HG03558 (cell line): ENCODE data around the gene XRCC5.

Source experiments
- ATAC-seq: cut with Tn5 transposase; IDR thresholded peaks from one replicate; pipeline ENCODE4 v1.9.1; 2021; ENCODE audit warnings: moderate number of reproducible peaks; ENCODE audit not compliant: unreplicated experiment; ENCODE audit errors: extremely low read depth

Gene XRCC5

DNA sequence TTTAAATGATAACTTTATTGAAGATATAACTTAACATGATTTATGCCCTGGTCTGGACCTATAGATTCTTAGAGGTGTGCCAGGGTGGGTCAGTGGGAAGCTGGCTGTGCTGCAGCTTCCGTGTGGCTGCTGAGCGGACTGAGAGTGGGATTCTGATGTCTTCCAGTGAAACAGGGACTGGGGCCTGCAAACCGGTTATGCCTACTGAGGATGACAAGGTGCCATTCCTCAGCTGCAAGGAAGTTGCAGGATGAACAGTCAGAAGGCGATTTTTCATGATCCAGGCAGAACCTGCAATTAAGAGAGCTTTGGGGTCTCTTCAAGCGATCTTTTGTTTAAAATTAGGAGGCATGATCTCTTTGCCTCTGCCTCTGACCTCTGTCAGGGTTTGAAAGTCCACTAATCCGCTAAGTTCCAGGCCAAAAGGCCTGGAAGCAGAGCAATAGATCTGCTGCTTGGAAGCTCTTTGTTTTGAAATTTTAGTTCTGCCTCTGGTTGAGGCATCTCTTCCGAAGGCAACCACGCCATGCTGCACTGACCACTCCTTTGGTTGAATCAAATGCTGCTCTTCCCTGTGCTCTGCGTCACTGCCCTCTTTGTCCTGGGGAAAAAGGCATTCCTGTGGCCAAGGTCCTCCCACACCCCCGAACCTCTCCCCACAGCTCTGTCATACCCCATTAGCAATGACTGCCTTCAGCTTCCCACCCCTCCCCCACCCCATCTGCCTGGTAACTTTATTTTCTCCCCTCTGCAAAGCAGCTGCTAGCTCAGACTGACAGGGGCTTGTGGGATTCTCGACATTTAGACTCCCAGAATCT, 25.5 kb upstream of the XRCC5 start:
- ATAC-seq, result no peak

DNA sequence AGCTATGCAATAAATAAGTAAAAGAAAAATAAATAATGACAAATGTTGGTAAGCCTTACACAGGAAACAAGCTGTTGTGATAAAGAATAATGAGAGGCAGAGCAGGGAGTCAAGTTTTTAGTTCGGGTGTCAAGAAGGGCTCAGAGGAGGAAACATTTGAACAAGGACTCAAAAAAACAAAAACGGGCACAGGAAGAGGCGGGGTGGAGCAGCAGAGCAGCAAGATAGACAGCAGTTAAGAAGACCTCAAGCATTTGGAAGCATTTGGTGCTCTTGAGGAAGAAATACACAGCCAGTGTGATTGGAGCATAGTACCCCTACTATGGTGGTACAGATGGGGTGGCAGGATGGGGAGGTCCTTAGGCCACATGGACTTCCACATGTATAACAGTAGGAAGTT, 24.6 kb upstream of the XRCC5 start:
- no peak for ATAC-seq

DNA sequence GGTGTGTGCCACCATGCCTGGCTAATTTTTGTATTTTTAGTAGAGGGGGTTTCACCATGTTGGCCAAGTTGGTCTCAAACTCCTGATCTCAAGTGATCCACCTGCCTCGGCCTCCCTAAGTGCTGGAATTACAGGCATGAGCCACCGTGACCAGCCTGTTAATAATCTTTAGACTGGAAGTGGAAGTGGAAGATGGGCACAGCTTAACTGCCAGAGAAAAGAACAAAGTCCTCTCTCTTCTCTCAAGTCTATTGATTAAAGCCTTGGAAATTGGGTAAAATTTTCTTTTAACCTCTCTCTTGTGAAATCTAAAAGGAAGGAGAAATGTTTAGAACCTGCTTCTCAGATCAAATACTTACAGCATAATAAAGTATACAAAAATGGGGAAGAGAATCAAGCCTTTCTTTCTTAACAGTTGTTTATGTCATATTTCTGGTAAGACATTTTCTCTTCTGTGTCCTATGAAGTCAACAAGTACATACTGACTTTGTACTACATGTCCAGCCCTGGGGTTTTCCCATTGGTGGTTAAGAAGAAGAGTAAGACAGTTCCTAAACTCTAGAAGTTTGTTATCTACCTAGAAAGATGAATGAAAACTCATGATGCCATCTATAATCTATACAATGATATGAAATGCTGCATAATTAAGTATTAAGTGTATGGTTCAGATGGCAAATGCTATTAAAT, 22.8 kb upstream of the XRCC5 start:
- no peak for ATAC-seq

DNA sequence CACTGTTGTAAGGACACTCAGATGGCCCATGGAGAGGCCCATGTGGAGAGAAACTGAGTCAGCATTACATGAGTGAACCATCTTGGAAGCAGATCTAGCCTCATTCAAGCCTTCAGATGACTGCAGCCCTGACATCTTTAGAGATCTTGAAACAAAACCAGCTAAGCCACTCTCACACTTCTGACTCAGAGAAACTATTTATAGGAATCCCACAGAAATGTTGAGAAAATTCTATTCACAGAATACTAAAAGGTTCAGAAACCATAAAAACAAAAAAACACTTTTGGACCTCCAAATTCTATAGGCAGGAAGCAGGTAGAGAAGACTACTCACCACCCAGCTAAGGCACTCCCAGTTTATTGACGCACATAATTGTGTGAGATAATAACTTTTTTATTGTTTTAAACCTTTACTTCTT, 18.8 kb upstream of the XRCC5 start:
- no peak for ATAC-seq

DNA sequence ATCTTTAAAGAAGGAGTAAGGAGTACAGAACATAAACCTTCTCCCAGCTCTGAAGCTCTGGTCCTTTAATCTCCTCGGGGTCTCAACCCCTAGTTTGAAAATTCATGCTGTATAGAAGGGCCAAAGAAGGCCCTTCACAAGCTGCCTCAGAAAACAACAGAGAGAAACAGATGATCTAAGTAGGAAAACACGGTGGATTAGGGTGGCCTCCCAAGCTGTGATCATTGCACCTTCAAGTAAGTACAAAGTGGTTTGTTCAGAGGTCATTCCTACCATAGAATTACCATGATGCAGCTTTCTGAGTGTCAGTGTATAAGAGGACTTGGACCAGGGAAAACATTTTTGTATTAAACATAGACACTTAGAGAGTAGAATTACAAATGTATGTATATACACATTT, 16.5 kb upstream of the XRCC5 start:
- ATAC-seq, result no peak

DNA sequence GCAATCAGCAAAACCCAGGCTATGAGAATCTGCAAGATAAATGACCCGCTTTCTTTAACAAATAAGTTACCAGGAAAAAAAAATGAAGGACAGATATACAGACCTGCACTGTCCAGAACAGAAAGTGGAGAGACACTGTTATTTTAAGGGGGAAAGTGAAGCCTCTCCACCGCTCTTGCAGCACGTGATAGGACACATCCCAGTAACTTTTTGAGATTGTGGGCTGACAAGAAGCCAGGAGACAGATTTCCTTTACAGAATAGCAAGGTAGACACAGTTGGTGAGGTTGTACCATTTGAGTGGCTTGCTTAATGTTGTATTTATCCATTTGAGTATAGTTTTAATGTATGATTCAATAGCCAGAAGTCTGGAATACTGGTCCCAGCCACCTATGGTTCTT, 14.4 kb upstream of the XRCC5 start:
- no peak for ATAC-seq

DNA sequence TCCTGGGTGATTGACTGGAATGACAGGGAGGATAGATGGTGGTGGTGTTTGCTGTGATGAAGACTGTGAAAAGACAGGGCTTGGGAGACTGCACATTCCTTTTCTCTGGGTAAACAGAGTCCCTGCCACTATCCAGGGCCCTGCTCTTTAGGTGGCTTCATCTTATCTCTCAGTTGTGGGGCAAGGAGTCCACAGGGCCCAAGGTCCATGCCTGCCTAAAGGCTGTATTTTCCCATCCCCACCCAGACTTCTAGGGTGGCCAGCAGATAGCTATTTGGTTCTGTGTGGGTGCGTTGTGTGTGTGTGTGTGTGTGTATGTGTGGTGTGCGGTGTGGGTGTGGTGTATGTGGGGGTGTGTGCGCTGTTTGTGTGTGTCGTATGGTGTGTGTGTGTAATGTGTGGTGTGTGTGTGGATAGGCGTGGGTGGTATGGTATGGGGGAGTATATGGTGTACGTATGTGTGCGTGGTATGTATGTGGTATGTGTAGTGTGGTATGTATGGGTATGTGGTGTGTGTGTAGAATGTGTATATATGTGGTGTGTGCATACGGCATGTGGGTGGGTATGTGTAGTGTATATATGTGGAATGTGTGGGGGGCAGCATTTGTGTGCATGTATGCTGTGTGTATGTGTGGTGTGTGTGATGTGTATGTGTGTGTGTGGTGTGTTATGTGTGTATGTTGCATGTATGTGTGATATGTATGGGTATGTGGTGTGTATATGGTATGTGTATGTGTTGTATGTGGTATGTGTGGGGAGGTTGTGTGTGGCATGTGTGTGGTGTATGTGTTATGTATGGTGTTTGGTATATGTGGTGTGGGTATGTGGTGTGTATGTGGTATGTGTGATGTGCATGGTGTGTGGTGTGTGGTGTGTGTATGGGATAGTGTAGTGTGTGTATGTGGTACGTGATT, 10.5 kb upstream of the XRCC5 start:
- no peak for ATAC-seq

DNA sequence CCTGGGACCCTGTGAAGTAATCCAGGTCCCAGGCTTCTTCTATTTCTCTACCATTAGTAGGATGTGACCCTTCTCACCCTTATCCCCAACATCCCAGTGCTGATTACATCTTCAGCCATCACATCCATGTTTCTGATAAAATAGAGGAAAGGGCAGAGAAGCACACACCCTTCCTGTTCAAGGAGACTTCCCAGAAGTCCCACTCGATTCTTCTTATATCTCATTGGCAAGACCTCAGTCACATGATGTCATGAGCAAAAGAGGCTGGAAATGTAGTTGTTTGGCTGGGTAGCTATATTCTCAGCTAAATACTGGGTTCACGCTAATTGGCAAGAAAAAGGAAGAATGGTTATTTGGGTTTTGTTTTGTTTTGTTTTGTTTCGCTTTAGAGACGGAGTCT, 8.0 kb upstream of the XRCC5 start:
- no peak for ATAC-seq

DNA sequence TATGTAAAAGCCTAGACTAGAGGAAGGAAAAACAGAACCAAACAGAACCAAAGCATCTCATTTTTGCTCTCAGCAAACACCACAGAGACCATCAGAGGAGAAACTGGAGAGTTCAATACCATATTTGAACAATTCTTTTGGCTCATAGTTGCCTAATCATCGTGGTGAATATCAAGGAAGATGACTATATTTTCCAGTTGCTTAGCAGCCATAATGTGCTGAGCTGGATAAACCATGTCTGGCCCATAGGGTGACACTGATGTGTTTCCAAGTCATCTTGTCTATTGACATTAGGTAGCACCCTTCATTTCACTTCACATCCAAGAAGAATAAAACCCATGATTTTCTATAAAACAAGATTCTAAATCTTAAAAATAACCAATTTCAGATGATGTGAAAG, 5.9 kb upstream of the XRCC5 start:
- ATAC-seq, result no peak

DNA sequence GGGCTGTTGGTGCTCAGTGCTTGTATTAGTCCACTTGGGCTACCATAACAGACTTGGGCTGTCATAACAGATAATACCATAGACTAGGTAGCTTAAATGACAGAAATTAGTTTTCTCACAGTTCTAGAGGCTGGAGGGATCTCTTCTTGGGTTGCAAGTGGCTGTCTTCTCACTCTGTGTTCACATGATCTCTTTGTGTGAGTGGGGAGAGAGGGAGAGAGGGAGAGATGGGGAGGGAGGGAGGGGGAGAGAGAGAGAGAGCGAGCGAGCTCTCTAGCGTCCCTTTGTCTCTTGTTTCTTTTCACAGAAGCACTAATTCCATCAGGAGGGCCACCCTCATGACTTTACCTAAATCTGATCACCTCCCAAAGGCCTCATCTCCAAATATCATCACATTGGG, 4.5 kb upstream of the XRCC5 start:
- no peak for ATAC-seq

DNA sequence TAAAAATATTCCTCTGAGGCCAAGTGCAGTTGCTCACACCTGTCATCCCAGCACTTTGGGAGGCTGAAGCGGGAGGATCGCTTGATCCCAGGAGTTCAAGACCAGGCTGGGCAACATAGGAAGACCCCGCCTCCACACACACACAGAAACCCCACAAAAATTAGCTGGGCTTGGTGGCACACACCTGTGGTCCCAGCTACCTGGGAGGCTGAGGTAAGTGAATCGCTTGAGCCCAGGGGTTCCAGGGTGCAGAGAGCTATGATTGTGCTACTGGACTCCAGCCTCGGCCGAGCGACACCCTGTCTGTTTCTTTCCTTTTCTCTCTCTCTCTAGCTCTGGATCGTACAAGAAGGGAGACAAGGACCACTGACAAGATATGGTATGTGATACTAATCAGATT, 1.8 kb upstream of the XRCC5 start:
- ATAC-seq, result no peak

DNA sequence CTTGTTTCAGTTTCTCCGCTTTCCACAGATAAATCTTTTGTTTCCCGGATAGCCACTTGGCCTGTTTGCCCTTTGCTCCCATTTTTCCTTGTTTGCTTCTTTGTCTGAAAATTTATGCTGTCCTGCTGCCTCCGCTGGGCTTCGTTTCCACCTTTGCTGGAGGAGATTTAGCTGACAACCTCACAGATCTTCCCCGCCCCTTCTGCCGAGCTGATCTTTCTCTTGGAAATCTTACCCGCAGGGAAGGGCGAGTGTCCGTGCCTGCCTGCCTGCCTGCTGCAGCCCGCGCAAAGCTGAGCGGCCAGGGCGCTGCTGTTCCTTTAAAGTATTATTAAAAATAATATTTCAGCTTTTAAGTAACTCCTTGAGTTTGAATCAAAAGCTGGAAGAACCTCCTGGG, 1.4 kb upstream of the XRCC5 start:
- ATAC-seq, result no peak

DNA sequence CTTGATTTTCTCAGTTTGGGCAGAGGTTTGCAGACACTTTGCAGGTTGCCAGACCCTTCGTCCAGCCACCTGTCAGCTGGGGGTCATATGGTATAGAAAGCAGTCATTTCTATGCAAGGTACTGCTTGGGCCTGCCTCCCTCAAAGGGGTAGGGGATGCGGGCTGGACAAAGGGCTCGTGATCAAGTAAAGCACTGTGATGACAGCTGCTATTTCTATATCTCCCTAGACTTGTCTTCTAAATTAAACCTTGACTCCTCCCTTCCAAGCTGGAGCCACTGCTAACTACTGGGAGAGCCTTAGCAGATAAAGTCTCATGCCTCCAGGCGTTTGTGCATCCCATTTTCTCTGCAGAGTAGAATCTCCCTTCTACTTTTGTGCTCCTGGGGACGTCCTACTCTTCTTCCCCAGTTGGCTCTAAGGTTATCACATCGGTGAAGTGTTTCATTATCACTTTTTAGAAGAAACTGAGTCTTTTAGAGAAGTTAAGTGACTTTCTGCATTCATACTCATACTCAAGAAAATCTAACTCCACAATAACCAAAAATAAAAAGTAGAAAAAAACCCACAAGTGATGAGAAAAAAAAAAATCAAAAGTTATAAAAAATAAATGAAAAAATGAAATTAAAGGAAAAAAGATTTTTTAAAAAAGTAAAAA, 710 bp upstream of the XRCC5 start:
- no peak for ATAC-seq

DNA sequence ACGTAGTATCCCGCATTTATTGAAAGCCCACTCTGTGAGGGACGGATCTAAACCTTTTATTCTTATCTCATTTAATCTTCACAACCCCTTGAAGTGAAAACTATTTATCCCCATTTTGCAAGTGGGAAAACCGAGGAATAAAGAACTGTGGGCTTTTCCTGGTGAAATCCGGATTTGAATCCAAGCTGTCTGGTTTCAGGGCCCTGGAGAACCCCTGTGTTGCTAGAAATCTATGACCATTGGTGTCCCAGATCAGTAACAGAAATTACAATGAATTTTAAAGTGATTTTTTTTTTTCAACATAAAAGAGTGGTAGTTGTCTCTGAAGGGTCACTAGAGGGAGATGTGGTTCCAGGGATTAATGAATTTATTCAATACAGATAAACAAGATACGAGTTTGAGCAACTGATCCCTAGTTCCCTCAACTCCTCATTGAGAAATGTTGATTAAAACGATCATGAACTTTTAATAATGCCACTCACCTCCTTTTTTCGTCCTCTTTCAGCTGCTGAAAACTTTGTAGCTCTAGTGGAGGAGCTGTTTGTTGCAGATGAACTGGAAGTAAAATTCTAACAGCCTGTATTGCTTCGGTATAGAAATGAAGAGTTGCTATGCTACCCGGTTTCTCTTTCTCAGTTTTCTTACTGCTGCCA, 940 bp downstream of the XRCC5 start:
- no peak for ATAC-seq

DNA sequence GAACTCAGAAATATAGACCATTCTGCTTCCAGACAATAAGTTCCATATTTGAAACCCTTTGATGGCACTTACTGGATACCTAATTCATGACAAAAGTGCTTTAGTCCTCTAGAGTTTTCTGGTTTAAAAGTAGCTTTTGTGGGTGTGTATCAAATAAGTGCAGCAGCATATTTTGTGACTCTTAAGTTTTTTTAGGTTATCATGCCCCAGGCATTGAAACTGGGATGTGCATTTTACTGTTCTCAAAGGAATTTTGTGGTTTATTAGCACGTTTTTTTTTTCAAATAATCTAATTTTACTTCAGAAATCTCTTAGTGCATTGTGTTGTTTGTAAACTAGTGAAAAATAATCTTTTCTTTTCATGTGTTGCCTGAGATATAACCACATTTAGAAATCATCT, 1.5 kb downstream of the XRCC5 start:
- ATAC-seq, result no peak

DNA sequence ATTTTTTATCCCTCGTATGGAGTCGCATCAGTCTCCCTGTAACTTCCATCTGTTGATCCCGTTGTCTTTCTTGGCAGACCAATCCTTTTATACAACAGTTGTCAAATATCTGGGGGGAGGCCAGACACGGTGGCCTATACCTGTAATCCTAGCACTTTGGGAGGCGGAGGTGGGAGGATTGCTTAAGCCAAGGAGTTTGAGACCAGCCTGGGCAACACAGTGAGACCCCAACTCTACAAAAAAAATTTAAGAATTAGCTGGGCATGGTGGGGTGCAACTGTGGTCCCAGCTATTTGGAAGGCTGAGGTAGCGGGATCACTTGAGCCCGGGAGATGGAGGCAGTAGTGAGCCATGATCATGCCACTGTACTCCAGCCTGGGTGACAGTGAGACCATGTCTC, 2.0 kb downstream of the XRCC5 start:
- no peak for ATAC-seq

DNA sequence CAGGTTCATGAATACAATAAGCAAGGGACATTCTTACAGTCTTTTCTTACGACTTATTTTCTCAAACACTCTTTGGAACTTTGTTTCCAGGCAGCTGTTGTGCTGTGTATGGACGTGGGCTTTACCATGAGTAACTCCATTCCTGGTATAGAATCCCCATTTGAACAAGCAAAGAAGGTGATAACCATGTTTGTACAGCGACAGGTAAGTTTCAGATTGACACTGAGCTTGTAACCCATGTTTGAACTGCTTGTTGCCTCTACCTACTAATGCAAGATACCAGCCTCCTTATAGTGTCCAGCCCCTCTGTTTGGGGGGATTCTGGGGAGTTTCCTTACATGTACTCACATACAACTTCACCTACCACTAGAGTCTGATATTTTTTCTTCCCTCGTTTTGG, 3.8 kb downstream of the XRCC5 start:
- ATAC-seq, result no peak

DNA sequence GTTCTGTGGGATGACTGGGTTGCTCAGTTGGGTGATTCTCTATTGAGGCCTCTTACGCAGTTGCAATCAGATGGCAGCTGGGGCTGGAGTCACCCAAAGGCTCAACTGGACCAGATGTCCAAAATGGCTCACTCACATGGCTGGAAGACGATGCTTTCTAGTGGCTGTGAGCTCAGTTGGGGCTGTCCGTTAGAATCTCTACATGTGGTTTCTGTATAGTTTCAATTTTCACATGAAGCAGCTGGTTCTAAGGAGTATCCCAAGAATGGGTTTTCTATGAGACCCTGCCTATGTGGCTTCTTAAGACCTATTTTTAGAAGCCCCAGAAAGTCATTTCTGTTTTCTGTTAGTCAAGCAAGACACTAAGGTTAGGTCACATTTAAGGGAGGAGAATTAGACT, 4.4 kb downstream of the XRCC5 start:
- ATAC-seq, result peak; percentile 78

DNA sequence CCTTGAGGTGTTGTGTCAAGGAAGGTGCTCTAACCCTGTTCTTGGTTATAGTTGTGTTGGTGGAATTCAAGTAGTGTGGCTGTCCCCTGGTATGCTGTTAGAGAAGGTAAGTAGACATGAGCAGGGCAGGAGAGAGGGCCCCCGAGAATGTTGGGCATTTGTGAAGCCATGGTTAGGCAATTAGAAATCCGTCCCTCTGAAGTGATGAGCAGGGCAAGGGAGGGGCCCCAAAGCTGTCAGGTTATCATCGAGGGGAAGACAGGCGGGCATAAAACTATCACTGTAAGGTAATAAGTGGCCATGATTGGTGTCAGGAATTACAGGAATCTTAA, 5.2 kb downstream of the XRCC5 start:
- ATAC-seq, result no peak
